Peyer's patch (tissue), 4 donors: Measurements from ENCODE around the gene VAMP1. TPM values are rescaled to one million over a fixed set of nuclear protein-coding genes. Genes with fewer than 3 reads are reported as not detected.

Experiments
- DNase-seq, 3 donors: peaks; one replicate each; pipeline ENCODE4 v3.0.0-alpha.2; 2017 to 2019
- H3K27ac ChIP-seq, 4 donors: fragments of 200-600 bp; sonication (generic); one replicate each; pipeline ENCODE4 v1.5.1; 2016 to 2019
- H3K27me3 ChIP-seq, 2 donors: fragments of 200-600 bp; sonication (generic); one replicate each; pipeline ENCODE4 v1.5.1; 2019
- H3K36me3 ChIP-seq, 3 donors: fragments of 200-600 bp; sonication (generic); one replicate each; pipeline ENCODE4 v1.5.1; 2016 to 2019
- H3K4me1 ChIP-seq, 4 donors: fragments of 200-600 bp; sonication (generic); one replicate each; pipeline ENCODE4 v1.5.1; 2016 to 2019
- H3K4me3 ChIP-seq, 4 donors: fragments of 200-600 bp; sonication (generic); 1 replicate in 3 of 4; 2 replicates in 1 of 4; pipeline ENCODE4 v1.5.1; 2016 to 2019; ENCODE audit warnings: mild to moderate bottlenecking in 1 of 4
- H3K9me3 ChIP-seq, 4 donors: fragments of 200-600 bp; sonication (generic); one replicate each; pipeline ENCODE4 v1.5.1; 2016 to 2019; ENCODE audit warnings: mild to moderate bottlenecking in 1 of 4
- CTCF ChIP-seq, 6 experiments: fragments of 450-650 bp in 4 of 6; fragments of 200-600 bp in 2 of 6; sonication (generic) in 1 of 6; IDR thresholded peaks; one replicate each; pipeline ENCODE4 v1.5.1; 2017 to 2019; ENCODE audit warnings: antibody characterized with exemption in 6 of 6, mild to moderate bottlenecking in 3 of 6, moderate library complexity in 1 of 6
- POLR2A ChIP-seq, 2 donors: fragments of 450-650 bp; IDR thresholded peaks; one replicate each; pipeline ENCODE4 v1.5.1; 2017; ENCODE audit warnings: antibody characterized with exemption in 2 of 2, mild to moderate bottlenecking in 2 of 2, moderate library complexity in 2 of 2
- total RNA-seq, 4 donors: library from RNA; depleted of rRNA; stranded (reverse); fragments of >200 nt; gene quantifications; one replicate each; pipeline ENCODE4 v1.1.0, GENCODE V29; 2016

Gene VAMP1
- total RNA-seq, 4 donors from 2014 or later: 5.3 to 17.4 (median 9.3) TPM

GRCh38 chr12:6420364-6420763 is 50.1 kb downstream of the VAMP1 start:
- no peak overlapping the region for H3K27ac ChIP-seq
- H3K4me3 ChIP-seq: no peak overlapping the region
- no peaks in the 10 kb centered on the region for H3K27me3 ChIP-seq
- DNase-seq: no peak
- no peak for TF ChIP-seq POLR2A (IDR thresholded peaks at IDR 0.05)
- no peak for TF ChIP-seq CTCF (IDR thresholded peaks at IDR 0.05)
- H3K4me1 ChIP-seq: peaks cover 0 to 8% (median 0%) of the 10 kb centered on the region in 4 donors
- H3K9me3 ChIP-seq: no peaks in the 10 kb centered on the region
- H3K36me3 ChIP-seq: no peaks in the 10 kb centered on the region

- TF ChIP-seq POLR2A (IDR thresholded peaks at IDR 0.05) (no peak), CTCF (IDR thresholded peaks at IDR 0.05) (no peak)
- H3K27me3 ChIP-seq: no peaks in the 10 kb centered on the region
- H3K36me3 ChIP-seq: no peaks in the 10 kb centered on the region
- H3K4me3 ChIP-seq: no peak overlapping the region
- DNase-seq: no peak
- H3K9me3 ChIP-seq: no peaks in the 10 kb centered on the region
- peaks cover 0 to 5% (median 0%) of the 10 kb centered on the region in 4 donors for H3K4me1 ChIP-seq
- H3K27ac ChIP-seq: no peak overlapping the region
Observed at GRCh38 chr12:6418796-6419195, 51.7 kb downstream of the VAMP1 start.

- Histone ChIP-seq H3K4me1 (no peaks in the 10 kb centered on the region), H3K27me3 (no peaks in the 10 kb centered on the region), H3K27ac (no peak overlapping the region), H3K36me3 (no peaks in the 10 kb centered on the region), H3K4me3 (no peak overlapping the region), H3K9me3 (no peaks in the 10 kb centered on the region)
- no peak for DNase-seq
- no peak for TF ChIP-seq CTCF (IDR thresholded peaks at IDR 0.05)
- TF ChIP-seq POLR2A (IDR thresholded peaks at IDR 0.05): no peak
Observed at GRCh38 chr12:6416596-6416995, 53.9 kb downstream of the VAMP1 start.

Other genes with a start within 250 kb of the VAMP1 start
- 100 to 1,000 TPM; 145 to 543 (median 176) TPM for gene PLEKHG6, start 160.0 kb downstream of the VAMP1 start, total RNA-seq
- 100 to 1,000 TPM in 3 of 4 donors, 10 to 100 TPM in 1; 90.8 to 547 (median 393) TPM for gene TNFRSF1A, start 128.6 kb downstream of the VAMP1 start, total RNA-seq
- 100 to 1,000 TPM in 3 of 4 donors, 10 to 100 TPM in 1; 93.3 to 275 (median 143) TPM for gene SCNN1A, start 95.1 kb downstream of the VAMP1 start, total RNA-seq
- 100 to 1,000 TPM; 113 to 313 (median 294) TPM for gene LTBR, start 86.5 kb downstream of the VAMP1 start, total RNA-seq
- 10 to 100 TPM in 1 of 4 donors, 1 to 10 TPM in 3; 1.0 to 20.6 (median 2.3) TPM for gene CD27, start 25.7 kb downstream of the VAMP1 start, total RNA-seq
- gene TAPBPL, start 18.6 kb downstream of the VAMP1 start, total RNA-seq: 100 to 1,000 TPM in 2 of 4 donors, 10 to 100 TPM in 2; 44.6 to 124 (median 95.5) TPM
- 10 to 100 TPM; 23.5 to 71.8 (median 61.6) TPM for gene MRPL51, start 22.6 kb upstream of the VAMP1 start, total RNA-seq
- 10 to 100 TPM; 26.1 to 86.6 (median 32.7) TPM for gene NCAPD2, start 23.4 kb upstream of the VAMP1 start, total RNA-seq
- gene GAPDH, start 63.8 kb upstream of the VAMP1 start, total RNA-seq: 1,000 to 10,000 TPM; 1,939 to 3,624 (median 2,830) TPM
- 10 to 100 TPM in 2 of 4 donors, 1 to 10 TPM in 2; 7.8 to 50.3 (median 9.5) TPM for gene IFFO1, start 85.4 kb upstream of the VAMP1 start, total RNA-seq
- gene NOP2, start 97.6 kb upstream of the VAMP1 start, total RNA-seq: 100 to 1,000 TPM in 1 of 4 donors, 10 to 100 TPM in 3; 21.4 to 135 (median 43.6) TPM
- 100 to 1,000 TPM; 129 to 209 (median 167) TPM for gene CHD4, start 136.7 kb upstream of the VAMP1 start, total RNA-seq
- 10 to 100 TPM; 18.7 to 36.2 (median 25.3) TPM for gene LPAR5, start 165.3 kb upstream of the VAMP1 start, total RNA-seq
- 10 to 100 TPM in 2 of 4 donors, 1 to 10 TPM in 2; 5.1 to 12.1 (median 10.3) TPM for gene ACRBP, start 176.8 kb upstream of the VAMP1 start, total RNA-seq
- gene ING4, start 192.4 kb upstream of the VAMP1 start, total RNA-seq: 100 to 1,000 TPM in 1 of 4 donors, 10 to 100 TPM in 3; 32.6 to 109 (median 45.4) TPM
- gene ZNF384, start 218.7 kb upstream of the VAMP1 start, total RNA-seq: 10 to 100 TPM; 35.6 to 96.6 (median 80.2) TPM
- gene PIANP, start 230.1 kb upstream of the VAMP1 start, total RNA-seq: not detected